Neural progenitor cell (in vitro differentiated cells): ENCODE data around the gene ZG16. TPM values are rescaled to one million over a fixed set of nuclear protein-coding genes. Genes with fewer than 3 reads are reported as not detected.
A peak's percentile ranks its signal among the peaks of the same experiment; 100 is the strongest.

Experiments
- DNase-seq: peaks from one replicate; pipeline ENCODE4 v3.0.0-alpha.2; 2016; ENCODE audit warnings: low spot score
- H2AFZ ChIP-seq: fragments of 200-600 bp; sonication (generic); replicated peaks from 2 replicates; pipeline ENCODE4 v1.6.1; 2016; ENCODE audit warnings: antibody characterized with exemption
- H3F3A ChIP-seq: fragments of 200-600 bp; sonication (generic); 2 replicates; pipeline ENCODE4 v1.6.1; 2016; ENCODE audit warnings: antibody characterized with exemption, low read depth
- H3K27ac ChIP-seq: fragments of 200-600 bp; sonication (generic); 2 replicates; pipeline ENCODE4 v1.5.1; 2016; ENCODE audit warnings: mild to moderate bottlenecking
- H3K27me3 ChIP-seq: fragments of 200-600 bp; sonication (generic); 2 replicates; pipeline ENCODE4 v1.6.1; 2016; ENCODE audit warnings: mild to moderate bottlenecking, moderate library complexity
- H3K36me3 ChIP-seq: fragments of 200-600 bp; sonication (generic); 2 replicates; pipeline ENCODE4 v1.5.1; 2016
- H3K4me1 ChIP-seq: fragments of 200-600 bp; sonication (generic); 2 replicates; pipeline ENCODE4 v1.6.1; 2016; ENCODE audit warnings: mixed run types
- H3K4me2 ChIP-seq: fragments of 200-600 bp; sonication (generic); 2 replicates; pipeline ENCODE4 v1.6.1; 2016
- H3K4me3 ChIP-seq: fragments of 200-600 bp; sonication (generic); 2 replicates; pipeline ENCODE4 v1.5.1; 2016
- H3K79me2 ChIP-seq: fragments of 200-600 bp; sonication (generic); 2 replicates; pipeline ENCODE4 v1.6.1; 2016; ENCODE audit warnings: low read depth
- H3K9ac ChIP-seq: fragments of 200-600 bp; sonication (generic); 2 replicates; pipeline ENCODE4 v1.6.1; 2016
- H3K9me3 ChIP-seq: fragments of 200-600 bp; sonication (generic); 2 replicates; pipeline ENCODE4 v1.5.1; 2016; ENCODE audit warnings: low read depth
- H4K20me1 ChIP-seq: fragments of 200-600 bp; sonication (generic); 2 replicates; pipeline ENCODE4 v1.6.1; 2016; ENCODE audit warnings: low read depth
- H3K27ac Mint-ChIP-seq: 3 replicates; pipeline ENCODE4 v1.8.0; 2021; ENCODE audit warnings: mixed read lengths
- H3K27me3 Mint-ChIP-seq: 2 replicates; pipeline ENCODE4 v1.8.0; 2022; ENCODE audit warnings: low read depth, mild to moderate bottlenecking, inconsistent platforms, moderate library complexity, mixed read lengths; ENCODE audit not compliant: insufficient read depth
- H3K36me3 Mint-ChIP-seq: 3 replicates; pipeline ENCODE4 v1.8.0; 2021; ENCODE audit warnings: mixed read lengths
- H3K4me1 Mint-ChIP-seq: 3 replicates; pipeline ENCODE4 v1.8.0; 2021; ENCODE audit warnings: mixed read lengths
- H3K4me3 Mint-ChIP-seq: 3 replicates; pipeline ENCODE4 v1.8.0; 2021; ENCODE audit warnings: mild to moderate bottlenecking, moderate library complexity, mixed read lengths
- H3K9me3 Mint-ChIP-seq: 3 replicates; pipeline ENCODE4 v1.8.0; 2020; ENCODE audit warnings: mixed read lengths
- EZH2 ChIP-seq: fragments of 200-600 bp; sonication (generic); IDR thresholded peaks from 2 replicates; pipeline ENCODE4 v1.6.1; 2017; ENCODE audit warnings: antibody characterized with exemption, mild to moderate bottlenecking, moderate library complexity
- EZH2phosphoT487 ChIP-seq: fragments of 200-600 bp; sonication (generic); IDR thresholded peaks from 2 replicates; pipeline ENCODE4 v1.6.1; 2017; ENCODE audit warnings: antibody characterized with exemption
- total RNA-seq: library from RNA; depleted of rRNA; stranded (reverse); fragments of >200 nt; gene quantifications from 2 replicates; pipeline ENCODE4 v1.2.3, GENCODE V29; 2015; ENCODE audit warnings: low replicate concordance
- TF ChIP-seq, protein P1 (sequence below): fragments of 200-600 bp; sonication (generic); IDR thresholded peaks from 2 replicates; pipeline ENCODE4 v1.5.1; 2017; ENCODE audit warnings: antibody characterized with exemption, mild to moderate bottlenecking

Gene ZG16
- total RNA-seq, 1 donor from 2014 or later, result not detected

DNA sequence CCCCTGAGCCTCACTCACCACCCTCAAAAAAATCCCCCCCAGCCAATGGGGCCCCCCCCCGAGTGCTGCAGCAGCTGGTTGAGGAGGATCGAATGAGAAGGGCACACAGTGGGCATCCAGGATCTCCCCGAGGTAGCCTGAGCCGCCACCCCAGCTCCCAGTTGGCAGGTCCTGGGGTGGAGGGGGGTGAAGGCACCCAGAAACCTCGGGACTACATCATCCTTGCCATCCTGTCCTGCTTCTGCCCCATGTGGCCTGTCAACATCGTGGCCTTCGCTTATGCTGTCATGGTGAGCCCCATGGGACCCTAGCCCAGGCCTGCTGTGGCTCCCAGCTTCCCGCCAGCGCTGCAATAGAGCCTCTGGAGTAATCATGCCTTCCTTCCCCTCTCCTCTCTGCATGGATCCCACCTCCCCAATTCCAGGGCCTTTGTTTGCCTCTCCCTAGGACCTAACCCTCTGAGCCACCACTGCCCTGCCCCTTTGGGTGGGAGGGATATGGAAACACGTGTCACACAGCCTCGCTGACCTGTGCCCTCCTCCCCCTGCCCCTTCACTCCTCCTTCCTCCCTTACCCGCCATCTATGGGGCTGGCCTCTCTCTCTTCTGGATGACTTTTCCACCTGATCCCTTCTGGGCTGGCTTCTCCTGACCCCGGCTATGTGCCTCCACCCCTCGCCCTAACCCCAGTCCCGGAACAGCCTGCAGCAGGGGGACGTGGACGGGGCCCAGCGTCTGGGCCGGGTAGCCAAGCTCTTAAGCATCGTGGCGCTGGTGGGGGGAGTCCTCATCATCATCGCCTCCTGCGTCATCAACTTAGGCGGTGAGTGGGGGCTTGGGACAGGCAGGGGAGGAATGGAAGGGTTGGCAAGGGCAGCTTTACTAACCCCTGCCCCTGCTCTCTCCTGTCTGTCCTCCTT, 35.8 kb downstream of the ZG16 start:
- H3K79me2 ChIP-seq, result peaks cover 78% of the 10 kb centered on the region
- H3K4me3 Mint-ChIP-seq, result peak overlapping the region; percentile 98
- H3K9ac ChIP-seq, result no peak overlapping the region
- peaks cover 47% of the 10 kb centered on the region for H4K20me1 ChIP-seq
- DNase-seq, result peak; percentile 52
- TF ChIP-seq, protein P1, sequence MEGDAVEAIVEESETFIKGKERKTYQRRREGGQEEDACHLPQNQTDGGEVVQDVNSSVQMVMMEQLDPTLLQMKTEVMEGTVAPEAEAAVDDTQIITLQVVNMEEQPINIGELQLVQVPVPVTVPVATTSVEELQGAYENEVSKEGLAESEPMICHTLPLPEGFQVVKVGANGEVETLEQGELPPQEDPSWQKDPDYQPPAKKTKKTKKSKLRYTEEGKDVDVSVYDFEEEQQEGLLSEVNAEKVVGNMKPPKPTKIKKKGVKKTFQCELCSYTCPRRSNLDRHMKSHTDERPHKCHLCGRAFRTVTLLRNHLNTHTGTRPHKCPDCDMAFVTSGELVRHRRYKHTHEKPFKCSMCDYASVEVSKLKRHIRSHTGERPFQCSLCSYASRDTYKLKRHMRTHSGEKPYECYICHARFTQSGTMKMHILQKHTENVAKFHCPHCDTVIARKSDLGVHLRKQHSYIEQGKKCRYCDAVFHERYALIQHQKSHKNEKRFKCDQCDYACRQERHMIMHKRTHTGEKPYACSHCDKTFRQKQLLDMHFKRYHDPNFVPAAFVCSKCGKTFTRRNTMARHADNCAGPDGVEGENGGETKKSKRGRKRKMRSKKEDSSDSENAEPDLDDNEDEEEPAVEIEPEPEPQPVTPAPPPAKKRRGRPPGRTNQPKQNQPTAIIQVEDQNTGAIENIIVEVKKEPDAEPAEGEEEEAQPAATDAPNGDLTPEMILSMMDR, result no peak
- TF ChIP-seq EZH2 (no peak), EZH2phosphoT487 (no peak)
- peaks cover 66% of the 10 kb centered on the region for H3K4me1 Mint-ChIP-seq
- H3K9me3 ChIP-seq, result no peaks in the 10 kb centered on the region
- no peaks in the 10 kb centered on the region for H3K9me3 Mint-ChIP-seq
- no peak overlapping the region for H2AFZ ChIP-seq
- H3K27me3 Mint-ChIP-seq, result peaks cover 15% of the 10 kb centered on the region
- peaks cover 50% of the 10 kb centered on the region for H3K4me1 ChIP-seq
- peak overlapping the region; percentile 83 for H3K4me3 ChIP-seq
- no peaks in the 10 kb centered on the region for H3K36me3 ChIP-seq
- peaks cover 12% of the 10 kb centered on the region for H3K36me3 Mint-ChIP-seq
- H3K27ac Mint-ChIP-seq, result peak overlapping the region; percentile 34
- H3K27ac ChIP-seq, result peak overlapping the region; percentile 49
- H3K4me2 ChIP-seq, result peak overlapping the region; percentile 88
- H3K27me3 ChIP-seq, result no peaks in the 10 kb centered on the region
- peaks cover 78% of the 10 kb centered on the region for H3F3A ChIP-seq

DNA sequence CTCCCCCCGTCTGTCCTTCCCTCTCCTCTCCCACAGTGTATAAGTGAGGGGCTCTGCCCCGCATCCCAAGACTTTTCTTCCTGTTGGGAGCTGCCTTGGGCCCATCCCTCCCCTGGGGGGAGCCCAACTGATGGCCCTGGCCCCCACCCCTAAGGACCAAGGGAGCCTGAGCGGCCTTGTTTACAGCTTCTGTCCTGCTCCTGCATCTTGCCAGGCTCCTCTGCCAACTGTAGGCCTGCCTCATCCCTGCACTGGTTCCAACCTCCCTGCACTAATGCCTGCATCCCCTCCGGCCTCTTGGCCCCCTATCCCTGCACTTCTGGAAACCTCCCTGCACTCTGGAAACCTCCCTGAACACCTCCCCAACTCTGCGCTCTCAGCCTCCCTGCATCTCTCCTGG, 36.5 kb downstream of the ZG16 start:
- DNase-seq, result peak; percentile 46
- peak overlapping the region; percentile 98 for H3K4me3 Mint-ChIP-seq
- H3K4me1 Mint-ChIP-seq, result peaks cover 69% of the 10 kb centered on the region
- Histone ChIP-seq H3K9ac (no peak overlapping the region), H4K20me1 (peaks cover 45% of the 10 kb centered on the region), H2AFZ (no peak overlapping the region), H3K9me3 (no peaks in the 10 kb centered on the region), H3F3A (peaks cover 72% of the 10 kb centered on the region), H3K36me3 (no peaks in the 10 kb centered on the region), H3K79me2 (peaks cover 76% of the 10 kb centered on the region), H3K4me1 (peaks cover 43% of the 10 kb centered on the region), H3K4me2 (peak overlapping the region; percentile 88), H3K27me3 (no peaks in the 10 kb centered on the region), H3K27ac (peak overlapping the region; percentile 49), H3K4me3 (peak overlapping the region; percentile 83)
- H3K9me3 Mint-ChIP-seq, result no peaks in the 10 kb centered on the region
- H3K36me3 Mint-ChIP-seq, result peaks cover 15% of the 10 kb centered on the region
- TF ChIP-seq EZH2phosphoT487 (no peak), EZH2 (no peak)
- TF ChIP-seq, protein P1, result no peak
- peaks cover 14% of the 10 kb centered on the region for H3K27me3 Mint-ChIP-seq
- H3K27ac Mint-ChIP-seq, result peak overlapping the region; percentile 36

DNA sequence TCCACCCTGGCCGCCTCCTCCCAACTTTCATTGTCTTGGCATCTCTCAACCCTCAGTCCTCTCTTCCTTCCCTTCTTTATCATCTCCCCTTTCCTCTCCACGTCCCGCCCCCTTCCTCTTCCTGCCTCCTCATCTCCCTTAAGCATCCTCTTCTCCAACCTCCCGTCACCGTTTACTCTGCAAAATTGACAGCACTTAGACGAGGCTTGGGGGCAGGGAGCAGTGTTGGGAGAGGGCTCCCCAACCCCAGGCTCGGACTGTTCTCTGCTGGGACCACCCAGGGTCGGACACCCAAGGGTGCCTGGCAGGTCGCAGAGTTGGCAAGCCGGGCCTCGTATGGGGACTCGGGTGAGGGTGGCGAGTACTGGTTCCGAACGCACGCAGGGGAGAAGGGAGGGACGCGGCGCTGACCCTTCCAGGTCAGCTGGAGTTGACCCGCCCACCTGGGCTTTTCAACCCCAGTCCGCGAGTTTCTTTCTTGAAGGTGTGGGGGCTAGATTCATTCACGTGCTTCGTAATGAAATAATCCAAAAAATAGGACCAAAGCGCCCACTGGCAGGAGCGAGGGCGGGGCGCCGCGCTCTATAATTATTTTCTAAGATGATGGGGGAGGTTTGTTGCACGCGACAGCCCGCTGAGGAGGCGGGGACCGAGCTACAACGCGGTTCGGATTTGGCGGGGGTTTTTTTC, 37.1 kb downstream of the ZG16 start:
- H3K79me2 ChIP-seq, result peaks cover 70% of the 10 kb centered on the region
- peak overlapping the region; percentile 88 for H3K4me2 ChIP-seq
- H4K20me1 ChIP-seq, result peaks cover 45% of the 10 kb centered on the region
- H2AFZ ChIP-seq, result no peak overlapping the region
- H3K36me3 ChIP-seq, result no peaks in the 10 kb centered on the region
- Mint-ChIP-seq H3K27ac (no peak overlapping the region), H3K36me3 (peaks cover 14% of the 10 kb centered on the region), H3K27me3 (peaks cover 14% of the 10 kb centered on the region), H3K9me3 (no peaks in the 10 kb centered on the region), H3K4me3 (peak overlapping the region; percentile 98), H3K4me1 (peaks cover 68% of the 10 kb centered on the region)
- H3F3A ChIP-seq, result peaks cover 66% of the 10 kb centered on the region
- H3K9ac ChIP-seq, result no peak overlapping the region
- peaks cover 37% of the 10 kb centered on the region for H3K4me1 ChIP-seq
- no peaks in the 10 kb centered on the region for H3K9me3 ChIP-seq
- TF ChIP-seq EZH2phosphoT487, result no peak
- no peak for TF ChIP-seq EZH2
- TF ChIP-seq, protein P1, result no peak
- H3K4me3 ChIP-seq, result peak overlapping the region; percentile 83
- peak; percentile 55 for DNase-seq
- peak overlapping the region; percentile 49 for H3K27ac ChIP-seq
- no peaks in the 10 kb centered on the region for H3K27me3 ChIP-seq
